SK-N-SH (cell line): ENCODE measurements around the gene HOXC6.

Experiments
- CTCF ChIP-seq: fragments of 200-600 bp; sonication (generic); IDR thresholded peaks from 2 replicates; pipeline ENCODE4 v1.6.1; 2017; ENCODE audit warnings: antibody characterized with exemption, mild to moderate bottlenecking, moderate library complexity
- EP300 ChIP-seq, 2 experiments: IDR thresholded peaks; 2 replicates each; pipeline versions ENCODE4 v1.4.0 to v1.6.1; 2012; ENCODE audit warnings: borderline replicate concordance in 1 of 2, low read depth in 1 of 2, low read length in 1 of 2
- EZH2phosphoT487 ChIP-seq: fragments of 200-600 bp; sonication (generic); IDR thresholded peaks from 2 replicates; pipeline ENCODE4 v1.6.1; 2017; ENCODE audit warnings: low read depth, mixed run types, mild to moderate bottlenecking, antibody characterized with exemption, moderate library complexity, borderline replicate concordance
- MEF2A ChIP-seq: IDR thresholded peaks from 2 replicates; pipeline ENCODE4 v1.4.0; 2012; ENCODE audit warnings: low read depth, borderline replicate concordance
- NRF1 ChIP-seq: IDR thresholded peaks from 2 replicates; pipeline ENCODE4 v1.6.1; 2012; ENCODE audit warnings: low read depth, mild to moderate bottlenecking, low read length
- POLR2AphosphoS5 ChIP-seq: IDR thresholded peaks from 2 replicates; pipeline ENCODE4 v1.6.1; 2012; ENCODE audit warnings: low read depth, low read length
- RCOR1 ChIP-seq: fragments of 150-350 bp; IDR thresholded peaks from 2 replicates; pipeline ENCODE4 v1.6.1; 2017; ENCODE audit warnings: antibody characterized with exemption, low read length
- SMC3 ChIP-seq: IDR thresholded peaks from 2 replicates; pipeline ENCODE4 v1.6.1; 2012; ENCODE audit warnings: low read depth, low read length, improper control_type of control experiment
- TAF1 ChIP-seq: IDR thresholded peaks from 2 replicates; pipeline ENCODE4 v1.6.1; 2012; ENCODE audit warnings: low read depth, mild to moderate bottlenecking, low read length, moderate library complexity, borderline replicate concordance
- USF1 ChIP-seq: IDR thresholded peaks from 2 replicates; pipeline ENCODE4 v1.4.0; 2012; ENCODE audit warnings: low read depth, borderline replicate concordance
- YY1 ChIP-seq: IDR thresholded peaks from 2 replicates; pipeline ENCODE4 v1.4.0; 2012; ENCODE audit warnings: low read depth, mild to moderate bottlenecking
- TF ChIP-seq, protein P1 (sequence below): fragments of 150-350 bp; IDR thresholded peaks from 2 replicates; pipeline ENCODE4 v1.6.1; 2017; ENCODE audit warnings: antibody characterized with exemption, low read length, low read depth, borderline replicate concordance

- TF ChIP-seq TAF1: no peak
- no peak for TF ChIP-seq YY1
- no peak for TF ChIP-seq CTCF
- TF ChIP-seq RCOR1: no peak
- TF ChIP-seq USF1: no peak
- TF ChIP-seq EP300 (IDR thresholded peaks at IDR 0.05; ENCODE audit: borderline replicate concordance in 1 of 2, low read depth in 1 of 2, low read length in 1 of 2): no peak
- TF ChIP-seq SMC3: no peak
- no peak for TF ChIP-seq EZH2phosphoT487
- TF ChIP-seq MEF2A: no peak
- TF ChIP-seq POLR2AphosphoS5: no peak
- no peak for TF ChIP-seq NRF1
- TF ChIP-seq, protein P1, sequence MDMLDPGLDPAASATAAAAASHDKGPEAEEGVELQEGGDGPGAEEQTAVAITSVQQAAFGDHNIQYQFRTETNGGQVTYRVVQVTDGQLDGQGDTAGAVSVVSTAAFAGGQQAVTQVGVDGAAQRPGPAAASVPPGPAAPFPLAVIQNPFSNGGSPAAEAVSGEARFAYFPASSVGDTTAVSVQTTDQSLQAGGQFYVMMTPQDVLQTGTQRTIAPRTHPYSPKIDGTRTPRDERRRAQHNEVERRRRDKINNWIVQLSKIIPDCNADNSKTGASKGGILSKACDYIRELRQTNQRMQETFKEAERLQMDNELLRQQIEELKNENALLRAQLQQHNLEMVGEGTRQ: no peak
These were observed 27.9 kb downstream of the HOXC6 start for GRCh38 chr12:54056110-54056509.
